HG03520 (cell line): Measurements from ENCODE around the gene PML.
"Not testable (repeated sequence)": the region's sequence is repeated elsewhere in the genome, so short reads cannot be mapped to it uniquely, and the experiment has no call there.

Source experiments
- ATAC-seq: cut with Tn5 transposase; IDR thresholded peaks from one replicate; pipeline ENCODE4 v1.9.1; 2021; ENCODE audit warnings: mild to moderate bottlenecking, moderate library complexity; ENCODE audit not compliant: unreplicated experiment

The PML gene

GRCh38 chr15:73957276-73957675 is 37.2 kb upstream of the PML start:
- no peak for ATAC-seq

GRCh38 chr15:73957785-73958184 is 36.7 kb upstream of the PML start:
- no peak for ATAC-seq

- no peak for ATAC-seq
Measured at GRCh38 chr15:73959012-73959581, 35.4 kb upstream of the PML start.

GRCh38 chr15:73959801-73960200 is 34.7 kb upstream of the PML start:
- no peak for ATAC-seq

- ATAC-seq = not testable (repeated sequence)
Measured at GRCh38 chr15:73960472-73961070, 33.9 kb upstream of the PML start.

GRCh38 chr15:73962433-73962832 is 32.1 kb upstream of the PML start:
- ATAC-seq = no peak

GRCh38 chr15:73964736-73965093 is 29.8 kb upstream of the PML start:
- ATAC-seq = peak; percentile 54

- no peak for ATAC-seq
Measured at GRCh38 chr15:73965094-73965757, 29.3 kb upstream of the PML start.

GRCh38 chr15:73965758-73966113 is 28.8 kb upstream of the PML start:
- no peak for ATAC-seq

GRCh38 chr15:73968461-73968860 is 26.1 kb upstream of the PML start:
- ATAC-seq = no peak

- ATAC-seq = no peak
Measured at GRCh38 chr15:73969151-73969759, 25.3 kb upstream of the PML start.

- ATAC-seq = no peak
Measured at GRCh38 chr15:73972984-73973682, 21.4 kb upstream of the PML start.

- ATAC-seq = not testable (repeated sequence)
Measured at GRCh38 chr15:73973683-73974200, 20.8 kb upstream of the PML start.

GRCh38 chr15:73975440-73976125 is 18.9 kb upstream of the PML start:
- ATAC-seq = not testable (repeated sequence)

GRCh38 chr15:73978896-73979295 is 15.6 kb upstream of the PML start:
- no peak for ATAC-seq

- no peak for ATAC-seq
Measured at GRCh38 chr15:73979636-73980035, 14.9 kb upstream of the PML start.

GRCh38 chr15:73981761-73982221 is 12.7 kb upstream of the PML start:
- ATAC-seq = no peak

- no peak for ATAC-seq
Measured at GRCh38 chr15:73982222-73982962, 12.1 kb upstream of the PML start.

GRCh38 chr15:73983211-73983727 is 11.2 kb upstream of the PML start:
- ATAC-seq = no peak

GRCh38 chr15:73983773-73984172 is 10.7 kb upstream of the PML start:
- no peak for ATAC-seq
